ENCODE measurements around the gene NCK2.
A peak's percentile ranks its signal among the peaks of the same experiment; 100 is the strongest.

The NCK2 gene

GRCh38 chr2:105854972-105855371 is 110.3 kb downstream of the NCK2 start:
- DNase-seq = no peak

GRCh38 chr2:105856581-105856980 is 111.9 kb downstream of the NCK2 start:
- no peak for DNase-seq

- DNase-seq = peak; percentile 54
These were observed 112.5 kb downstream of the NCK2 start for GRCh38 chr2:105857076-105857740.

- DNase-seq = peak; percentile 46
These were observed 114.4 kb downstream of the NCK2 start for GRCh38 chr2:105858868-105859693.

GRCh38 chr2:105859694-105859951 is 114.9 kb downstream of the NCK2 start:
- no peak for DNase-seq

- DNase-seq = no peak
These were observed 115.9 kb downstream of the NCK2 start for GRCh38 chr2:105860567-105860966.

- no peak for DNase-seq
These were observed 116.5 kb downstream of the NCK2 start for GRCh38 chr2:105861200-105861599.

- no peak for DNase-seq
These were observed 118.1 kb downstream of the NCK2 start for GRCh38 chr2:105862843-105863242.

- DNase-seq = no peak
These were observed 119.5 kb downstream of the NCK2 start for GRCh38 chr2:105864262-105864661.

- DNase-seq = no peak
These were observed 120.7 kb downstream of the NCK2 start for GRCh38 chr2:105865222-105865913.

GRCh38 chr2:105866216-105867185 is 121.8 kb downstream of the NCK2 start:
- DNase-seq = no peak

GRCh38 chr2:105867587-105867986 is 122.9 kb downstream of the NCK2 start:
- no peak for DNase-seq

GRCh38 chr2:105868060-105868459 is 123.3 kb downstream of the NCK2 start:
- no peak for DNase-seq

GRCh38 chr2:105869341-105869740 is 124.6 kb downstream of the NCK2 start:
- DNase-seq = no peak

- no peak for DNase-seq
These were observed 125.3 kb downstream of the NCK2 start for GRCh38 chr2:105870062-105870461.

- DNase-seq = no peak
These were observed 126.1 kb downstream of the NCK2 start for GRCh38 chr2:105870858-105871257.

- DNase-seq = no peak
These were observed 127.5 kb downstream of the NCK2 start for GRCh38 chr2:105872142-105872728.

GRCh38 chr2:105872830-105873229 is 128.1 kb downstream of the NCK2 start:
- no peak for DNase-seq

GRCh38 chr2:105873281-105873680 is 128.6 kb downstream of the NCK2 start:
- no peak for DNase-seq

- peak; percentile 45 for DNase-seq
These were observed 129.0 kb downstream of the NCK2 start for GRCh38 chr2:105873721-105874120.

GRCh38 chr2:105874466-105874865 is 129.8 kb downstream of the NCK2 start:
- DNase-seq = no peak

- DNase-seq = no peak
These were observed 130.5 kb downstream of the NCK2 start for GRCh38 chr2:105875241-105875640.
